H1 (cell line): Measurements from ENCODE around the gene SPATA13.

Experiments used
- ASH2L ChIP-seq: fragments of 200-600, 300-600 bp; sonication (generic); IDR thresholded peaks from one replicate; pipeline ENCODE4 v1.7.1; 2017; ENCODE audit warnings: low read length
- CTCF ChIP-seq, 3 experiments: IDR thresholded peaks; 1 replicate in 2 of 3; 2 replicates in 1 of 3; pipeline versions ENCODE4 v1.5.1 to v1.6.1; 2011; ENCODE audit warnings: low read length in 3 of 3, mild to moderate bottlenecking in 3 of 3, inconsistent platforms in 2 of 3, low read depth in 1 of 3, moderate library complexity in 1 of 3; ENCODE audit not compliant: insufficient read depth in 1 of 3; ENCODE audit errors: control extremely low read depth in 1 of 3
- POLR2A ChIP-seq, 2 experiments: IDR thresholded peaks; 1 replicate in 1 of 2; 2 replicates in 1 of 2; pipeline ENCODE4 v1.6.1; 2011; ENCODE audit warnings: low read depth in 2 of 2, low read length in 2 of 2, mild to moderate bottlenecking in 2 of 2; ENCODE audit errors: control extremely low read depth in 1 of 2
- RNF2 ChIP-seq: fragments of 200-900, 300-1000 bp; sonication (generic); IDR thresholded peaks from 2 replicates; pipeline ENCODE4 v1.7.1; 2016; ENCODE audit warnings: borderline replicate concordance, low read depth, mild to moderate bottlenecking, antibody characterized with exemption, low read length; ENCODE audit not compliant: poor library complexity, severe bottlenecking; ENCODE audit errors: missing control alignments
- TEAD4 ChIP-seq: IDR thresholded peaks from 2 replicates; pipeline ENCODE4 v1.6.1; 2012; ENCODE audit warnings: low read depth, low read length, inconsistent platforms, mixed read lengths

- TF ChIP-seq CTCF (IDR thresholded peaks at IDR 0.05; ENCODE audit: control extremely low read depth in 1 of 3, insufficient read depth in 1 of 3, low read depth in 1 of 3, low read length in 3 of 3) (no peak), POLR2A (IDR thresholded peaks at IDR 0.05; ENCODE audit: control extremely low read depth in 1 of 2, low read depth in 2 of 2, low read length in 2 of 2) (no peak), ASH2L (no peak), RNF2 (no peak), TEAD4 (no peak)
Measured at GRCh38 chr13:24115671-24116070, 44.8 kb upstream of the SPATA13 start.
